ENCODE results near the gene ZNF302. TPM values are rescaled to one million over a fixed set of nuclear protein-coding genes. Genes with fewer than 3 reads are reported as not detected.

Gene ZNF302
- total and polyA plus RNA-seq, 4 donors, result 5.8 to 18.6 (median 13.6) TPM

GRCh38 chr19:34690372-34690771, 12.9 kb downstream of the ZNF302 start:
- 83% methylated on average over 3 of the region's 3 CpGs for WGBS

GRCh38 chr19:34692549-34692948, 15.1 kb downstream of the ZNF302 start:
- no peaks in the 10 kb centered on the region for H3K36me3 ChIP-seq (ENCODE audit: control insufficient read depth in 4 of 4, insufficient read depth in 3 of 4, low read depth in 1 of 4, low read length in 3 of 4)
- H3K9ac ChIP-seq (ENCODE audit: low read depth in 1 of 2, low read length in 2 of 2), result no peak overlapping the region
- H3K4me3 ChIP-seq (ENCODE audit: low read depth in 1 of 3, low read length in 3 of 3), result no peak overlapping the region
- no peak overlapping the region for H3K27ac ChIP-seq (ENCODE audit: low read depth in 1 of 2, low read length in 2 of 2)
- H3K27me3 ChIP-seq (ENCODE audit: control insufficient read depth in 4 of 4, insufficient read depth in 4 of 4, low read length in 3 of 4), result no peaks in the 10 kb centered on the region
- peaks cover 0 to 13% (median 4%) of the 10 kb centered on the region in 4 donors for H3K9me3 ChIP-seq (ENCODE audit: control insufficient read depth in 4 of 4, low read length in 3 of 4)
- no peaks in the 10 kb centered on the region for H3K4me1 ChIP-seq (ENCODE audit: control insufficient read depth in 4 of 4, insufficient read depth in 4 of 4, low read length in 3 of 4)
- WGBS, result 42% methylated on average over 2 of the region's 2 CpGs
- no peak for TF ChIP-seq FOXA2 (IDR thresholded peaks at IDR 0.05)
- DNase-seq (ENCODE audit: low spot score), result no peak

More at GRCh38 chr19:34690372-34690771, 12.9 kb downstream of the ZNF302 start:
- H3K9me3 ChIP-seq (ENCODE audit: control insufficient read depth in 4 of 4, low read length in 3 of 4), result peaks cover 8 to 30% (median 16%) of the 10 kb centered on the region in 4 donors
- H3K27ac ChIP-seq (ENCODE audit: low read depth in 1 of 2, low read length in 2 of 2), result no peak overlapping the region
- no peak for DNase-seq (ENCODE audit: low spot score)
- H3K27me3 ChIP-seq (ENCODE audit: control insufficient read depth in 4 of 4, insufficient read depth in 4 of 4, low read length in 3 of 4), result no peaks in the 10 kb centered on the region
- no peak for TF ChIP-seq CTCF (IDR thresholded peaks at IDR 0.05; ENCODE audit: low read depth, low read length, missing input control)
- H3K9ac ChIP-seq (ENCODE audit: low read depth in 1 of 2, low read length in 2 of 2), result no peak overlapping the region
- no peak overlapping the region for H3K4me3 ChIP-seq (ENCODE audit: low read depth in 1 of 3, low read length in 3 of 3)
- no peaks in the 10 kb centered on the region for H3K4me1 ChIP-seq (ENCODE audit: control insufficient read depth in 4 of 4, insufficient read depth in 4 of 4, low read length in 3 of 4)
- no peaks in the 10 kb centered on the region for H3K36me3 ChIP-seq (ENCODE audit: control insufficient read depth in 4 of 4, insufficient read depth in 3 of 4, low read depth in 1 of 4, low read length in 3 of 4)

- TF ChIP-seq RXRA (IDR thresholded peaks at IDR 0.05) (no peak), HNF4G (IDR thresholded peaks at IDR 0.05) (no peak), HNF4A (conservative IDR thresholded peaks at IDR 0.05) (no peak), SP1 (IDR thresholded peaks at IDR 0.05) (no peak), CTCF (IDR thresholded peaks at IDR 0.05; ENCODE audit: low read depth, low read length, missing input control) (no peak), JUND (IDR thresholded peaks at IDR 0.05) (no peak), ZBTB33 (IDR thresholded peaks at IDR 0.05) (no peak), YY1 (IDR thresholded peaks at IDR 0.05) (no peak), MAX (IDR thresholded peaks at IDR 0.05) (no peak), NR2F2 (IDR thresholded peaks at IDR 0.05) (no peak), ATF3 (IDR thresholded peaks at IDR 0.05) (no peak), TAF1 (conservative IDR thresholded peaks at IDR 0.05) (no peak)
- WGBS, result 54% methylated on average over 2 of the region's 2 CpGs
- no peaks in the 10 kb centered on the region for H3K36me3 ChIP-seq (ENCODE audit: control insufficient read depth in 4 of 4, insufficient read depth in 3 of 4, low read depth in 1 of 4, low read length in 3 of 4)
- H3K9ac ChIP-seq (ENCODE audit: low read depth in 1 of 2, low read length in 2 of 2), result no peak overlapping the region
- H3K27ac ChIP-seq (ENCODE audit: low read depth in 1 of 2, low read length in 2 of 2), result no peak overlapping the region
- no peaks in the 10 kb centered on the region for H3K4me1 ChIP-seq (ENCODE audit: control insufficient read depth in 4 of 4, insufficient read depth in 4 of 4, low read length in 3 of 4)
- no peak overlapping the region for H3K4me3 ChIP-seq (ENCODE audit: low read depth in 1 of 3, low read length in 3 of 3)
- DNase-seq (ENCODE audit: low spot score), result no peak
- peaks cover 0 to 3% (median under 1%) of the 10 kb centered on the region in 4 donors for H3K9me3 ChIP-seq (ENCODE audit: control insufficient read depth in 4 of 4, low read length in 3 of 4)
- H3K27me3 ChIP-seq (ENCODE audit: control insufficient read depth in 4 of 4, insufficient read depth in 4 of 4, low read length in 3 of 4), result no peaks in the 10 kb centered on the region
Measured at GRCh38 chr19:34707661-34708060, 30.2 kb downstream of the ZNF302 start.
